Smooth muscle cell (in vitro differentiated cells): ENCODE data around the gene FTSJ1. TPM values are rescaled to one million over a fixed set of nuclear protein-coding genes. Genes with fewer than 3 reads are reported as not detected.
A peak's percentile ranks its signal among the peaks of the same experiment; 100 is the strongest.

Experiments used
- DNase-seq: peaks from one replicate; lab custom pipeline; 2025; ENCODE audit not compliant: unreplicated experiment; lab: John Stamatoyannopoulos, UW
- H2AFZ ChIP-seq: fragments of 200-600 bp; sonication (generic); 2 replicates; pipeline ENCODE4 v1.6.0; 2016; ENCODE audit warnings: antibody characterized with exemption, low read depth, mild to moderate bottlenecking
- H3F3A ChIP-seq: fragments of 200-600 bp; sonication (generic); 2 replicates; pipeline ENCODE4 v1.6.0; 2017; ENCODE audit warnings: antibody characterized with exemption, low read depth
- H3K27ac ChIP-seq: fragments of 200-600 bp; sonication (generic); 2 replicates; pipeline ENCODE4 v1.5.1; 2016; ENCODE audit warnings: low read depth, mild to moderate bottlenecking
- H3K27me3 ChIP-seq: fragments of 200-600 bp; sonication (generic); 2 replicates; pipeline ENCODE4 v1.6.1; 2016; ENCODE audit warnings: low read depth, mild to moderate bottlenecking
- H3K36me3 ChIP-seq: fragments of 200-600 bp; sonication (generic); 2 replicates; pipeline ENCODE4 v1.5.1; 2016; ENCODE audit warnings: low read depth
- H3K4me1 ChIP-seq: fragments of 200-600 bp; sonication (generic); 2 replicates; pipeline ENCODE4 v1.5.1; 2016; ENCODE audit warnings: low read depth
- H3K4me2 ChIP-seq: fragments of 200-600 bp; sonication (generic); 2 replicates; pipeline ENCODE4 v1.6.0; 2016; ENCODE audit warnings: mild to moderate bottlenecking
- H3K4me3 ChIP-seq: fragments of 200-600 bp; sonication (generic); 2 replicates; pipeline ENCODE4 v1.5.1; 2016; ENCODE audit warnings: mild to moderate bottlenecking
- H3K79me2 ChIP-seq: fragments of 200-600 bp; sonication (generic); 2 replicates; pipeline ENCODE4 v1.6.0; 2016; ENCODE audit warnings: low read depth, mild to moderate bottlenecking
- H3K9ac ChIP-seq: fragments of 200-600 bp; sonication (generic); 2 replicates; pipeline ENCODE4 v1.6.0; 2016; ENCODE audit warnings: low read depth
- H3K9me3 ChIP-seq: fragments of 200-600 bp; sonication (generic); replicated peaks from 2 replicates; pipeline ENCODE4 v1.5.1; 2016; ENCODE audit warnings: low read depth
- H4K20me1 ChIP-seq: fragments of 200-600 bp; sonication (generic); 2 replicates; pipeline ENCODE4 v1.6.0; 2016; ENCODE audit warnings: low read depth
- CTCF ChIP-seq: fragments of 200-600 bp; sonication (generic); IDR thresholded peaks from 2 replicates; pipeline ENCODE4 v1.5.1; 2017; ENCODE audit warnings: borderline replicate concordance, mild to moderate bottlenecking, antibody characterized with exemption; ENCODE audit not compliant: insufficient read depth, poor library complexity, severe bottlenecking
- WGBS: methylation state at CpG from one replicate; pipeline ENCODE4 v1.1.7; 2016; ENCODE audit warnings: low lambda C conversion rate; 5-methylcytosine and 5-hydroxymethylcytosine counted together
- polyA plus RNA-seq: library from polyadenylated mRNA; unstranded; fragments of >200 nt; fragmentation: Nextera tagmentation; extraction: Ambion mirVana; gene quantifications from 2 replicates; pipeline ENCODE4 v1.2.1, GENCODE V29; 2016
- total RNA-seq: library from RNA; depleted of rRNA; stranded (reverse); fragments of >200 nt; gene quantifications from 2 replicates; pipeline ENCODE4 v1.2.3, GENCODE V29; 2014

FTSJ1 gene
- total and polyA plus RNA-seq, 2 experiments from 2014 or later, result 60.6 to 80.8 TPM

GRCh38 chrX:48508400-48509244 lies 32.6 kb downstream of the FTSJ1 start, which contains the start of gene PORCN:
Gene PORCN (plus strand): TSS chrX:48508992. CDS start chrX:48509821, 829 bp downstream.
- Histone ChIP-seq H3F3A (no peaks in the 10 kb centered on the region), H3K4me2 (peak within 1 kb of the TSS; percentile 89), H2AFZ (peak within 1 kb of the TSS; percentile 74), H4K20me1 (no peaks in the 10 kb centered on the region), H3K27me3 (no peaks in the 10 kb centered on the region), H3K79me2 (no peaks in the 10 kb centered on the region), H3K4me1 (no peaks in the 10 kb centered on the region), H3K27ac (no peak within 1 kb of the TSS), H3K9me3 (no peaks in the 10 kb centered on the region), H3K9ac (no peak within 1 kb of the TSS), H3K36me3 (no peaks in the 10 kb centered on the region), H3K4me3 (peak within 1 kb of the TSS; percentile 67)
- DNase-seq, result peak; percentile 10
- WGBS, result 36% methylated on average over 31 of the region's 65 CpGs
- no peak for TF ChIP-seq CTCF

DNA sequence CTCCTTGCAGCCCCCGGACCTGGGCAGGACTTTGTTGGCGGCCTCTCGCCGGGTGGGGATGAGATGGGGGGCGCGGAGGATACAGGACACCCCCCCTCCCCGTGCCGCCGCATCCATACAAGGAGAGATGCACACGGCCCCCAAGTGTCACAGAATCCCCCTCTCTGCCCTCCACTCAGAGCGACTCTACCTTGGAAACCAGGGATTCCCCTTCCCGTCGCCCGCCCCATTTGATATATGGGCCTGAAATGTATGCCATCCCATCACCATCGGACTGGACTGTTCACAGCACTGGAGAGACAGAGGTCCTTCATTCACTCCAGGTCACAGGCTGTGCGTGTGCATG lies 33.2 kb downstream of the FTSJ1 start:
- no peaks in the 10 kb centered on the region for H3K79me2 ChIP-seq
- peak overlapping the region; percentile 54 for H2AFZ ChIP-seq
- no peak overlapping the region for H3K27ac ChIP-seq
- DNase-seq, result no peak
- H3F3A ChIP-seq, result no peaks in the 10 kb centered on the region
- 53% methylated on average over 8 of the region's 16 CpGs for WGBS
- no peaks in the 10 kb centered on the region for H3K27me3 ChIP-seq
- no peaks in the 10 kb centered on the region for H3K9me3 ChIP-seq
- peak overlapping the region; percentile 89 for H3K4me2 ChIP-seq
- no peak overlapping the region for H3K9ac ChIP-seq
- no peak for TF ChIP-seq CTCF
- H4K20me1 ChIP-seq, result no peaks in the 10 kb centered on the region
- H3K36me3 ChIP-seq, result no peaks in the 10 kb centered on the region
- H3K4me3 ChIP-seq, result peak overlapping the region; percentile 67
- no peaks in the 10 kb centered on the region for H3K4me1 ChIP-seq

DNA sequence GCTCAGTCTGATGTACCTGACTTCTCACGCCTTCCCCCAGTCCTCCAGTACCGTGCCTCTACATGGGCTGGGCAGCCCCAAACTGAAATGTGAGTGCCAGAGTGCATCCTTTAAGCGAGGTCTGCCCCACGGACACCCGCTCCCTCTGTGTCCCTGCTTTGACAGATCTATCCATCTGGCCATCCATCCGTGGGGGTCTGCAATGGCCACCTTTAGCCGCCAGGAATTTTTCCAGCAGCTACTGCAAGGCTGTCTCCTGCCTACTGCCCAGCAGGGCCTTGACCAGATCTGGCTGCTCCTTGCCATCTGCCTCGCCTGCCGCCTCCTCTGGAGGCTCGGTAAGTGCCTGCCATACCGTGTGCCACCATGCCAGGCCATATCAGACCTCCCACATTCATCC lies 33.6 kb downstream of the FTSJ1 start:
- DNase-seq, result no peak

More for the DNA sequence above, 33.6 kb downstream of the FTSJ1 start:
- Histone ChIP-seq H3K9me3 (no peaks in the 10 kb centered on the region), H2AFZ (no peak overlapping the region), H3K9ac (no peak overlapping the region), H3K4me2 (peak overlapping the region; percentile 89), H3K27me3 (no peaks in the 10 kb centered on the region), H3K4me3 (peak overlapping the region; percentile 67), H3F3A (no peaks in the 10 kb centered on the region), H3K79me2 (no peaks in the 10 kb centered on the region), H3K4me1 (no peaks in the 10 kb centered on the region), H3K36me3 (no peaks in the 10 kb centered on the region), H3K27ac (no peak overlapping the region), H4K20me1 (no peaks in the 10 kb centered on the region)
- 72% methylated on average over 11 of the region's 11 CpGs for WGBS
- TF ChIP-seq CTCF, result no peak
